Skeletal muscle tissue (tissue), 4 donors: Measurements from ENCODE around the gene GOLIM4. TPM values are rescaled to one million over a fixed set of nuclear protein-coding genes. Genes with fewer than 3 reads are reported as not detected.
"Not testable (repeated sequence)": the region's sequence is repeated elsewhere in the genome, so short reads cannot be mapped to it uniquely, and the experiment has no call there.

Experiments
- H3K27ac ChIP-seq: one replicate; pipeline ENCODE4 v1.7.0; 2013; ENCODE audit warnings: mild to moderate bottlenecking, low read depth, low read length, inconsistent platforms
- H3K27me3 ChIP-seq, 3 donors: one replicate each; pipeline ENCODE4 v1.7.0; 2013; ENCODE audit warnings: low read length in 3 of 3; ENCODE audit not compliant: control insufficient read depth in 3 of 3, insufficient read depth in 3 of 3
- H3K36me3 ChIP-seq, 3 donors: one replicate each; pipeline ENCODE4 v1.7.0; 2013; ENCODE audit warnings: low read length in 3 of 3; ENCODE audit not compliant: control insufficient read depth in 3 of 3, insufficient read depth in 3 of 3
- H3K4me1 ChIP-seq, 3 donors: one replicate each; pipeline ENCODE4 v1.7.0; 2013; ENCODE audit warnings: low read length in 3 of 3, mild to moderate bottlenecking in 3 of 3; ENCODE audit not compliant: control insufficient read depth in 3 of 3, insufficient read depth in 3 of 3
- H3K4me3 ChIP-seq, 3 donors: one replicate each; pipeline ENCODE4 v1.7.0; 2013; ENCODE audit warnings: low read length in 3 of 3
- H3K9ac ChIP-seq, 3 donors: one replicate each; pipeline ENCODE4 v1.7.0; 2013; ENCODE audit warnings: low read length in 3 of 3, mild to moderate bottlenecking in 3 of 3, moderate library complexity in 2 of 3, low read depth in 1 of 3
- H3K9me3 ChIP-seq, 3 donors: one replicate each; pipeline ENCODE4 v1.7.0; 2013; ENCODE audit warnings: low read length in 3 of 3; ENCODE audit not compliant: control insufficient read depth in 3 of 3
- total RNA-seq: library from RNA; depleted of rRNA; stranded (reverse); fragments of >200 nt; gene quantifications from one replicate; pipeline ENCODE4 v1.2.3, GENCODE V29; 2014
- donor health status: Osteomylitis.

Gene GOLIM4
- total RNA-seq, 1 donor from 2014 or later, result 23.5 TPM

DNA sequence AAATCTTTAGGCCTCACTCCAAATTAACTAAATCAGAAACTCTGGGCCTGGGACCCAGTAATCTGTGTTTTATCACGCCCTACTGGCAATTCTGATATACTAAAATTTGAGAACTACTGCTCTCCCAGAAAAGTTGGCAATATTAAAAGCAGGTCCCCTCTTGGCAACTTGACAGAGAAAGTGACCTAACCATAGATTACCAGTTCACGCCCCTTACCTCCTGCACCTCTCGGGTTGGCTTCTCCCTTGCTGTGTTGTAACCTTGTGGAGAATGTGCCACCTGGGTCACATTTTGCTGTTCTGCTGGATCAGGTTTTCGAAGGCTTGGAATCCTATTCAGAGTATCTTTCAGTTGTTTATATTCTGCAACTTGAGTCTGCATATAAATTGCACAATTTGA is 59.1 kb downstream of the GOLIM4 start:
- no peak overlapping the region for H3K27ac ChIP-seq
- H3K27me3 ChIP-seq, result no peaks in the 10 kb centered on the region
- H3K9me3 ChIP-seq, result no peaks in the 10 kb centered on the region
- peaks cover 7 to 12% (median 11%) of the 10 kb centered on the region in 3 donors for H3K4me1 ChIP-seq
- H3K4me3 ChIP-seq, result no peak overlapping the region
- H3K9ac ChIP-seq, result no peak overlapping the region
- peaks cover 9 to 22% (median 9%) of the 10 kb centered on the region in 3 donors for H3K36me3 ChIP-seq

DNA sequence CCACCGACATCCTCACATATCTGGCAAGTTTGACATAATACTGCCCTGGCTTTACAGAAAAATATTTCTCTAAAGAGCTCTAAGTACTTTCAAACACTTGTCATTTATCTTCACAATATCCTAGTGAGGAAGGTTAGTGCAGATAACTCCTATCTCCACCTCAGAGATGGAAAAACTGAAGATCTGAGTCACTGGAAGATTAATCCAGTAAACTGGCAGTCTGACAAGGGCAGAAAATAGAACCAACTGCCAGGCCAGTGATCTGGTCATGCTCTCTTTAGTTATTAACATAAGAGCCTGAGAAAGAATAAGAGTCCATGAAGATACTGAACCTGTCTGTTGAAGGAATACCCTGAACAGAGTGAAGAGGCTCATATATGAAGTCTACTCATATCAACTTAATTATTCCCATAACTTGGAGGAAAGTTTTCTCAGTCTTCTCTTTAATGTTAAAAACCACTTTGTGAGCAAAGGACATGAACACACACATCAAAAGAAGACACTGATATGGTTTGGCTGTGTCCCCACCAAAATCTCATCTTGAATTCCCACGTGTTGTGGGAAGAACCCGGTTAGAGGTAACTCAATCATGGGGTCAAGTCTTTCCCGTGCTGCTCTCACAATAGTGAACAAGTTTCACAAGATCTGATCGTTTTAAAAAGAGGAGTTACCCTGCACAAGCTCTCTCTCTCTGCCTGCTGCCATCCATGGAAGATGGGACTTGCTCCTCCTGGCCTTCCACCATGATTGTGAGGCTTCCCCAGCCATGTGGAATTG is 61.4 kb downstream of the GOLIM4 start:
- no peaks in the 10 kb centered on the region for H3K9me3 ChIP-seq
- H3K4me1 ChIP-seq, result peaks cover 7 to 14% (median 9%) of the 10 kb centered on the region in 3 donors
- peak overlapping the region in 1 of 3 donors; percentile 15 for H3K4me3 ChIP-seq
- H3K9ac ChIP-seq, result no peak overlapping the region
- H3K27me3 ChIP-seq, result no peaks in the 10 kb centered on the region
- H3K27ac ChIP-seq, result peak overlapping the region; percentile 87
- H3K36me3 ChIP-seq, result peaks cover 7 to 25% (median 12%) of the 10 kb centered on the region in 3 donors

DNA sequence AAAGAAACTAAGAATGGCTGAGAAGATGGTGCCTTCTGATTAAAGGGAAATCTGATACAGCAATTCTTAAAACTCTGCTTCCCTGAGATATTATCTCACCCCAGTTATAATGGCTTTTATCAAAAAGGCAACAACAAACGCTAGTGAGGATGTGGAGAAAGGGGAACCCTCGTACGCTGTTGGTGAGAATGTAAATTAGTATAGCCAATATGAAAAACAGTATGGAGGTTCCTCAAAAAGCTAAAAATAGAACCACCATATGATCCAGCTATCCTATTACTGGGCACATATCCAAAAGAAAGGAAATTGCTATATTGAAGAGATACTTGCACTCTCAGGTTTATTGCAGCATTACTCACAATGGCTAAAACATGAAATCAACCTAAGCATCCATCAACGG is 65.1 kb downstream of the GOLIM4 start:
- no peaks in the 10 kb centered on the region for H3K9me3 ChIP-seq
- no peaks in the 10 kb centered on the region for H3K27me3 ChIP-seq
- H3K4me3 ChIP-seq, result no peak overlapping the region
- H3K36me3 ChIP-seq, result peaks cover 7 to 41% (median 17%) of the 10 kb centered on the region in 3 donors
- no peak overlapping the region for H3K27ac ChIP-seq
- no peak overlapping the region for H3K9ac ChIP-seq
- H3K4me1 ChIP-seq, result peaks cover 7 to 10% (median 10%) of the 10 kb centered on the region in 3 donors

DNA sequence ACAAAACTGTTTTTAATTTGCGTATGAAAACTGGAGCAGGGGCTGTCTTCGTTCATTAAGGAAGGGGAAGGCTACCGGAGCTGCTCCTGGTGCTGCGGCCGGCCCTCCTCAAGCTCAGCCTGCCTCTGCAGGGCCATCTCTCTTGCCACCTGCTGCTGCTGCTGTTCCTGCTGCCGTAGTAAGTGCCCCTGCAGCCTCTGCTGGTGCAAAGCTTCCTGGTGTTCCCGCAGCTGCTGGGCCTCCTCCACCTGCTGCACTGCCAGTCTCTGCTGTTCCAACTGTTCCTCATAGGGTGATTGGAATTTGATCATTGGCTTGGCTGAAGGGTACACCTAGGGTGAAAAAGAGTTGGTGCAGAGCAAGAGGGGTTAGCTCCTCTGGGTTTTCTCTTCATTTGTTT is 66.0 kb downstream of the GOLIM4 start:
- Histone ChIP-seq H3K9me3 (no peaks in the 10 kb centered on the region), H3K4me1 (peaks cover 7 to 15% (median 11%) of the 10 kb centered on the region in 3 donors), H3K4me3 (no peak overlapping the region), H3K9ac (no peak overlapping the region), H3K36me3 (peaks cover 7 to 38% (median 17%) of the 10 kb centered on the region in 3 donors), H3K27me3 (no peaks in the 10 kb centered on the region), H3K27ac (no peak overlapping the region)

DNA sequence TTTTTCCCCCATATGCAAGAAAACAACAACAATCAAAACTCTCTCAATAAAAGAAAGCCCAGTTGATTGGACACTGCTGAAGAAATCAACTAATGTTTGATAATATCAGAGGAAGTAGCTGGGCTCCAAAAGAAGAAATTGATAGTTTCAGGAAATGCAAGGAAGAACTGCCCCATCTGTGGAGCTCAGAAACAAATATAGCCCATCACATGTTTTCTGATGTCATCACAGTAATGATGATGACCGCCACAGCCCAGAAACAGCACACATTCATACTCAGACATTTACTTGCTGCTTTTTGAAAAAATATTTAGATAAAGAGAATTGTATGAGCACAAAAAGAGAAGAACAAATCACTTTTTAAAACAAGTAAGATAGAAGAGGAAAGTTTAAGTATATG is 67.6 kb downstream of the GOLIM4 start:
- H3K9me3 ChIP-seq, result no peaks in the 10 kb centered on the region
- H3K36me3 ChIP-seq, result peaks cover 13 to 54% (median 23%) of the 10 kb centered on the region in 3 donors
- no peak overlapping the region for H3K9ac ChIP-seq
- H3K27me3 ChIP-seq, result no peaks in the 10 kb centered on the region
- H3K4me1 ChIP-seq, result peaks cover 9 to 19% (median 10%) of the 10 kb centered on the region in 3 donors
- H3K4me3 ChIP-seq, result no peak overlapping the region
- no peak overlapping the region for H3K27ac ChIP-seq

DNA sequence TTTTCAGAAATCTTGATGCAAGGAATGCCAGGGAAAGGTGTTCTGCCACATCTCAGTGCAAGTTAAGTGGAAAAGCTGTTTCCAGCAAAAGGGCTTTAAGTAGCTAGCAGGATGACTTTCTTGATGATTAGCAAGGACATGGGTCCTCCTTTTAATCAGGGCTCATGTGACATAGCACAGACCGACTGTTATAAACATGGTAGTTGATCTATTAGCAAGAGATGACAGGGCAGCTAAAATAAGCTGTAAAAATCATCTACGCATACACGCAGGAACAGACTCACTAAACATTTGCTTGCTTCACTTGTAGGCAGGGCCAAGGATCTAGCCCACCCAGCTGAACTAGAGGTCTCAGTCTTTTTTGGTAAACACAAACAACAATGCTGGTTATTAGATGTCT is 69.0 kb downstream of the GOLIM4 start:
- H3K4me3 ChIP-seq, result no peak overlapping the region
- H3K4me1 ChIP-seq, result peaks cover 9 to 22% (median 10%) of the 10 kb centered on the region in 3 donors
- peak overlapping the region; percentile 61 for H3K27ac ChIP-seq
- H3K9me3 ChIP-seq, result no peaks in the 10 kb centered on the region
- H3K36me3 ChIP-seq, result peaks cover 13 to 66% (median 31%) of the 10 kb centered on the region in 3 donors
- no peak overlapping the region for H3K9ac ChIP-seq
- H3K27me3 ChIP-seq, result no peaks in the 10 kb centered on the region

DNA sequence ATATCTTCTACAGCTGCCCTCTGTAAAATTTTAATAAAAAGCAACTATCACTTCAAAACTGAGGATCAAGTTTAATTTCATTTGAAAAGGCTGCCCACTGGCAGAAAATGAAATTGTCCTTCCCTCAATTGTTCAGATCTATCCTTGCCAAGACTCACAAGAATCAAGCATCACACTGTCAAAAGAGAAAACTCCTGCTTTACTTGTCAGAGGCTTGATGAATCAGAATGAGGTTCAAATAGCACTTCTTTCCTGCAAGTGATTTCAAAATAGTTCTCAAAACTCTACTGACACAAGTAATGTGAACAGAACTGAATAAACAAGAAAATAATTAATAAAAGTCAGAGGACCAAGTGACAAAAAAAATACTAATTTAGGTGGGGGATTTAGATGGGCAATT is 70.6 kb downstream of the GOLIM4 start:
- H3K9ac ChIP-seq, result no peak overlapping the region
- H3K4me3 ChIP-seq, result no peak overlapping the region
- H3K4me1 ChIP-seq, result peaks cover 9 to 22% (median 10%) of the 10 kb centered on the region in 3 donors
- no peaks in the 10 kb centered on the region for H3K27me3 ChIP-seq
- H3K27ac ChIP-seq, result peak overlapping the region; percentile 61
- no peaks in the 10 kb centered on the region for H3K9me3 ChIP-seq
- H3K36me3 ChIP-seq, result peaks cover 13 to 68% (median 39%) of the 10 kb centered on the region in 3 donors

DNA sequence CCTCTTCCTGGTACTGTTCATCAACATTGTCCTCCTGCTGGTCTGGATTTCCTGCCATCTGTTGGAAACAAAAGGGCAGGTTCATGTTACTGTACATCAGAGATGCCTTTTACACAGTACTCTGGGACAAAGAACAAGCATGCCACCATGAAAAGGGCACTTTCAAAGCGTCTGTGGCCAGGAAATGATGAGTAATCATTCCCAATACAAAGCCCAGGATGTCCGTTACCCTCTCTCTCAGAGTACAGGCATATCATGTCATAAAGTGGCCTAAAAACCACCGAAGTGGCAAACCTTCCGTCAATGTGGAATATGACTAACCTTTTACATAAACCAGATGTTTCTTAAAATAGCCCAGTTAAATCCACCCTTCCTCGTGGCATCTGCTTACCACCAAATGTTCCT is 71.2 kb downstream of the GOLIM4 start:
- peaks cover 6 to 22% (median 10%) of the 10 kb centered on the region in 3 donors for H3K4me1 ChIP-seq
- H3K9me3 ChIP-seq, result no peaks in the 10 kb centered on the region
- peak overlapping the region; percentile 61 for H3K27ac ChIP-seq
- H3K36me3 ChIP-seq, result peaks cover 12 to 70% (median 44%) of the 10 kb centered on the region in 3 donors
- H3K27me3 ChIP-seq, result no peaks in the 10 kb centered on the region
- H3K4me3 ChIP-seq, result no peak overlapping the region
- H3K9ac ChIP-seq, result peak overlapping the region in 1 of 3 donors; percentile 35

DNA sequence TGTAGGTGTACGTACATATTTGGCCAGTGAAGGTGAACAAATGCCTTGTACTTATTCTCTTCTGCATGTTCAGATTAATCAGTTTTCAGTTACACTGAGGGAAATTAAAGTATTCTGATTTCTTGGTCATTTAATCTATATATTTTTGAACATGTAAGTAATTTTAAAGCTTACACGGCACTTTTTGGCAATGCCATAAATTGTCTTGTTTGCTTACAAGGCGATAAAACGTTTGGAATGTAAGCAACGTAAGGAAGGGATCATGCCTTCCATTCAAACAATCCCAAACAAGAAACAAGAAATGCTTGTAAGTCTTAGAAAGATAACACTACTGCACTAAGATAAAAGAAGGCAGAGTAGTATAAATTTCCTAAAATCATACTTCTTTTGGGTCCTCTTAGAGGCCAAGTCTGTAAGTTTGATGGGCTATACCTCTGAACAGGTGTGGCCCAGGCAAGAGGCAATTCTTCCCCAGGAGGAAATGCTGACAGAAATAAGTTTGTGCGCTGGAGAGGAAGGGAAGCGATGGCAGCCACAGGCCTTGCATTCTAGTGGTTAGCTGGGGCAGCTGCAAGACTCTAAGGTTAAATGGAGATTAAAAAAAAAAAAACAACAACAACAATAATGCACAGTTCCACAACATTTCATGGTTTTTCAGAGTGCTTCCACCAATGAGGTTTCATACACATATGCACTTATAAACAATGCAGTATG is 73.8 kb downstream of the GOLIM4 start:
- Histone ChIP-seq H3K27ac (no peak overlapping the region), H3K9ac (no peak overlapping the region), H3K4me3 (no peak overlapping the region), H3K36me3 (peaks cover 14 to 64% (median 48%) of the 10 kb centered on the region in 3 donors), H3K27me3 (no peaks in the 10 kb centered on the region), H3K4me1 (peaks cover 6 to 19% (median 10%) of the 10 kb centered on the region in 3 donors), H3K9me3 (no peaks in the 10 kb centered on the region)

DNA sequence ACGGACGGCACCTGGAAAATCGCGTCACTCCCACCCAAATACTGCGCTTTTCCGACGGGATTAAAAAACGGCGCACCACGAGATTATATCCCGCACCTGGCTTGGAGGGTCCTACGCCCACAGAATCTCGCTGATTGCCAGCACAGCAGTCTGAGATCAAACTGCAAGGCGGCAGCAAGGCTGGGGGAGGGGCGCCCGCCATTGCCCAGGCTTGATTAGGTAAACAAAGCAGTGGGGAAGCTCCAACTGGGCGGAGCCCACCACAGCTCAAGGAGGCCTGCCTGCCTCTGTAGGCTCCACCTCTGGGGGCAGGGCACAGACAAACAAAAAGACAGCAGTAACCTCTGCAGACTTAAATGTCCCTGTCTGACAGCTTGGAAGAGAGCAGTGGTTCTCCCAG is 84.4 kb downstream of the GOLIM4 start:
- H3K36me3 ChIP-seq, result peaks cover 6 to 16% (median 13%) of the 10 kb centered on the region in 3 donors
- H3K27me3 ChIP-seq, H3K9ac ChIP-seq, H3K9me3 ChIP-seq, H3K4me3 ChIP-seq, H3K27ac ChIP-seq, H3K4me1 ChIP-seq: not testable (repeated sequence)
